Activated CD4-positive, alpha-beta memory T cell treated with anti-CD3 and anti-CD28 coated beads for 36 hours (primary cell): ENCODE data around the gene GATAD1. TPM values are rescaled to one million over a fixed set of nuclear protein-coding genes. Genes with fewer than 3 reads are reported as not detected.

Experiments used
- CTCF ChIA-PET: fragments of 350-600 bp; sonication (Branson Sonifier 250); formaldehyde crosslinking; loops from one replicate; lab custom pipeline; 2021; ENCODE audit warnings: antibody characterized with exemption, inconsistent platforms; lab: Charles Lee
- POLR2A ChIA-PET: fragments of 350-600 bp; sonication (Branson Sonifier 250); formaldehyde crosslinking; loops from one replicate; lab custom pipeline; 2021; ENCODE audit warnings: antibody characterized with exemption; lab: Charles Lee
- DNase-seq: peaks from one replicate; pipeline ENCODE4 v3.0.0-alpha.2; 2020
- H3K27ac Mint-ChIP-seq: one replicate; pipeline ENCODE4 v1.8.0; 2021; ENCODE audit warnings: mixed read lengths
- H3K27me3 Mint-ChIP-seq: one replicate; pipeline ENCODE4 v1.8.0; 2021; ENCODE audit warnings: mixed read lengths
- H3K36me3 Mint-ChIP-seq: one replicate; pipeline ENCODE4 v1.8.0; 2021; ENCODE audit warnings: mixed read lengths
- H3K4me1 Mint-ChIP-seq: one replicate; pipeline ENCODE4 v1.8.0; 2021; ENCODE audit warnings: low read depth, mixed read lengths
- H3K4me3 Mint-ChIP-seq: one replicate; pipeline ENCODE4 v1.8.0; 2021; ENCODE audit warnings: mild to moderate bottlenecking, mixed read lengths
- H3K9me3 Mint-ChIP-seq: one replicate; pipeline ENCODE4 v1.8.0; 2021; ENCODE audit warnings: mixed read lengths
- intact Hi-C: fragments of 100-400 bp; cut with micrococcal nuclease; formaldehyde crosslinking; loops from one replicate; pipeline ENCODE4 v1.15.1; 2023
- total RNA-seq, 2 experiments: library from RNA; stranded (reverse); gene quantifications; one replicate each; pipeline ENCODE4 v1.2.3, GENCODE V29; 2021

Gene GATAD1
- total RNA-seq, 2 experiments from 2014 or later = 19.4 to 21.2 TPM

DNA sequence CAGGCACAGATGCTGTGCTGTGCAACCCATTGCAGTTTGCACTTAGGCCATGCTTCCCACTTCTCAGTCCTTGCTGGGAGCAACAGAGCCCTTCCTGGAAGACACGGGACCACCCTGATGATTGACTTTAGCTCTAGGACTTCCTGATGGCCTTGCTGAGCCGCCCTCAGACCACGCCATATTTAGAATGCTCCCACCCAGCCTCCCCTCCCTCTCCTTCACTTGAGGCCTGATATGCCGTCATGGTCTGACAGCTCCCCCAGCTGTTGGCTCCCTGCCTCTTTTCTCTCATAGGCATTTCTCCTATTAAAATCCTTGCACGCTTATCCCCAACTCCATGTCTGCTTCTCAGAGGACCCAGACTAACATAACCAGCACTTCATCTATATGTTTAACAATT, 29.4 kb upstream of the GATAD1 start:
- DNase-seq = no peak

DNA sequence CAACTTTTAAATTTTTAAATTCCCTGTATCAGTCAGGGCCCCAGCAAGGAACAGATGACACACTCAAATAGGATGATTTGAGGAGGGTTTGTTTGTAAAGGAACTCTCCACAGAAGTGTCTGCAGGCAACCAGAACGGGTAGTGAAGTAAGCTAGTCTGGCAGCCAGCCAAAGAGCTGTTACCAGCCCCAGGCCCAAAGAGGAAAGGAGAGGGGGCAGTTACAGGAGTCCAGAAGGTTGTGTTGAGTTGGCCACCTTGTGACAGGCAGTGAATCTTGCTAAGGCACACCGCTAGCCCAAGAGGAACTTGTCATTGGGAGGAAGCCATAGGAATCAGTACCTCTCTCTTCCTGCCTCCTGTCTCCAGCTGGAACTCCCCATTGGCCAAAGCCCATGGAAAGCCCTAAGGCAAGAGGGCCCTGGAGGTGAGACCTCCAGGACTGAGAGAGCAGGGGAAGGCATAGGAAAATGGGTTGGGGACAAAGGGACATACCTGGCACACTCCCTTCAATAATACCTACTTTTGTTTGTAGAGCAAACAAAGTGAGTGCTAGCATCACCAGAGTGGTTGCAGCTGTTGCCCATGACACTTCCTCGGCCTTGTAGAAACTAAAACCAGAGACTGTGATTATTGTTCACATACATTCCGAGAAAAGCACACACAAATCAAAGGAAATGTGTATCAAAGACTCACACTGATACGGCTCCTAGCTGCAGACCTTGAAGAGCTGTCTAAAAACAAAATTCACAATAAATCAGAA, 25.4 kb upstream of the GATAD1 start:
- no peak overlapping the region for H3K27ac Mint-ChIP-seq
- H3K27me3 Mint-ChIP-seq = peaks cover 13% of the 10 kb centered on the region
- H3K4me1 Mint-ChIP-seq = peaks cover 10% of the 10 kb centered on the region
- ChIA-PET CTCF (interaction anchor here (7.4 kb wide), 1 partner anchor 25 kb away, joined by 125 read pairs; the partner anchor contains the start of gene GATAD1), POLR2A (no interaction called here)
- H3K4me3 Mint-ChIP-seq = no peak overlapping the region
- no peaks in the 10 kb centered on the region for H3K36me3 Mint-ChIP-seq
- H3K9me3 Mint-ChIP-seq = no peaks in the 10 kb centered on the region
- DNase-seq = no peak
- intact Hi-C loops = loop anchor here (5.0 kb wide), 1 partner anchor 635 kb away; no protein-coding TSS in a partner anchor

More for the DNA sequence above, 29.4 kb upstream of the GATAD1 start:
- Mint-ChIP-seq H3K27me3 (peaks cover 6% of the 10 kb centered on the region), H3K4me3 (no peak overlapping the region), H3K4me1 (no peaks in the 10 kb centered on the region), H3K36me3 (no peaks in the 10 kb centered on the region), H3K27ac (no peak overlapping the region), H3K9me3 (no peaks in the 10 kb centered on the region)
- intact Hi-C loops = no loop called here
- ChIA-PET CTCF (no interaction called here), POLR2A (no interaction called here)

DNA sequence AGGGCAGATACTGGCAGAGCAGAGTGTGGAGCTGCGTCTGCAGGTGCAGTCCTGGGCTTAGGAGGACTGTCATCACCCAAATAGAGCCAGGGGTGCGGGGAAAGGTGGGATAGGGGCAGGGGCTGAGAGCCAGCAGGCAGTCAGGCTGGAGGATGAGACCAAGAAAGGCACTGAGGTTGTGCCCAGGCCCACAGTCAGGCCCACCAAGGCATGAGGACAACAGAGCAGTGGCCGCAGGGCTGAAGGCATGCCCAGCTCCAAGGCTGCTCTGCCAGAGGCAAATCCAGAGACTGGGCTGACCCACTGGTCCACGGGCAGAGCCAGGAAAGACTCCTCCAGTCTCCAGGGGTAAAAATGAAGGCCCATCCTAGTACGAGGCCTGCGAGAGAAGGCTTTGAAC, 24.4 kb upstream of the GATAD1 start:
- Mint-ChIP-seq H3K4me3 (no peak overlapping the region), H3K27ac (no peak overlapping the region), H3K9me3 (no peaks in the 10 kb centered on the region), H3K4me1 (peaks cover 10% of the 10 kb centered on the region), H3K27me3 (peaks cover 16% of the 10 kb centered on the region), H3K36me3 (no peaks in the 10 kb centered on the region)
- DNase-seq = no peak
- ChIA-PET CTCF (interaction anchor here (3.3 to 7.4 kb wide), 2 partner anchors 8 to 24 kb away, joined by 33 to 125 read pairs; partner anchors contain the start of gene GATAD1), POLR2A (no interaction called here)
- intact Hi-C loops = loop anchor here (5.0 kb wide), 1 partner anchor 634 kb away; no protein-coding TSS in a partner anchor

DNA sequence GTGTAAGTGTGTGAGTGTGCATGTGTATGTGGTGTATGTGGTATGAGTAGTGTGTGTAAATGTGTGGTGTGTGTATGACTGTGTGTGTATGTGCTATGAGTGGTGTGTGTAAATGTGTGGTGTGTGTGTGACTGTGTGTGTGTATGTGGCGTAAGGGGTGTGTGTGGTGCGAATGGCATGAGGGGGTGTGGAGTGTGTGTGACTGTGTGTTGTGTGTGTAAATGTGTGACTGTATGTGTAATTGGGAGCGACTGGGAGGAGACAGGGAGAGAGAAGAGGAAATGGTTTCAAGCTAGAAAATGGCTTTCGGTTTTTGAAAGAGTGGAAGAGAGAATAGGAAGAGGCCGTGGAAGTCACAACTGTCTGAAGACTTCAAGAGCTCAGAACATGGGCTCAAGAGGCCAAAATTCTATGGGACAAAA, 23.6 kb upstream of the GATAD1 start:
- ChIA-PET POLR2A (no interaction called here), CTCF (interaction anchor here (0.7 to 7.4 kb wide), 20 partner anchors 9 to 620 kb away, joined by 3 to 125 read pairs (median 3); partner anchors contain the start of genes ANKIB1, GATAD1, KRIT1 and PEX1)
- Mint-ChIP-seq H3K4me1 (peaks cover 10% of the 10 kb centered on the region), H3K9me3 (no peaks in the 10 kb centered on the region), H3K27me3 (peaks cover 18% of the 10 kb centered on the region), H3K36me3 (no peaks in the 10 kb centered on the region), H3K27ac (no peak overlapping the region), H3K4me3 (peak overlapping the region; percentile 0)
- intact Hi-C loops = loop anchor here (1.0 to 5.0 kb wide), 4 partner anchors 24 to 634 kb away; partner anchors contain the start of genes GATAD1 and LRRD1
- DNase-seq = no peak

DNA sequence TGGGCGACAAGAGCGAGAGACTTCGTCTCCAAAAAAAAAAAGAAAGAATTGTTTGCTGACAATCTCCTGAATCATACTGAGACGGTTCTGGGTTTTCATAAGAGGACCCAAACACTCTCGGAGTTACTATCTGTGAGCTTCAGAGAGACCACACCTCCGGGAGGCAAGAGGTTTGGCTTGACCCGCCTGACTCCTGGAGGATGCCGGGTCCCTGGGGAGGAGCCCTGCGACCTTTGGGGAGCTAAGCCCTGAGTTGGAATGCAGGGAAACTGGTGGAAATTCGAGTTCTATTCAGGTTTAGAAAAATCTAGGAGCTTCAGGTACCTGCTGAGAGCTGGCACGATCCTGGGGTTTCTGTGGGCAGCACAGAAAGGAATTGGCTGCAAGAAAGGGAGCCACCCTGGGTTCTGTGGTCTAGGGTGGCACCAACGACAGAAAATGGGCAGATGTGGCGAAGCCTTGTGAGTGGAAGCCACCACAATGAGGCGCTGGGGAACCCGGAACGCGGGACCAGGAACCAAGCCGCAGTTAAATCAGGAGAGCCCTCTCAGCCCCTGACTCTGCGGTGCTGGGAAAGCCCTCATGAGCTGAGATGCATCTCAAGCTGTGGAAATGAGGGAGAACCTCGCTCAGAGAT, 21.9 kb upstream of the GATAD1 start:
- peak overlapping the region; percentile 28 for H3K4me3 Mint-ChIP-seq
- POLR2A ChIA-PET = interaction anchor here (0.6 to 1.1 kb wide), 3 partner anchors 22 to 38 kb away, joined by 3 read pairs; partner anchors contain the start of gene GATAD1
- no peaks in the 10 kb centered on the region for H3K36me3 Mint-ChIP-seq

DNA sequence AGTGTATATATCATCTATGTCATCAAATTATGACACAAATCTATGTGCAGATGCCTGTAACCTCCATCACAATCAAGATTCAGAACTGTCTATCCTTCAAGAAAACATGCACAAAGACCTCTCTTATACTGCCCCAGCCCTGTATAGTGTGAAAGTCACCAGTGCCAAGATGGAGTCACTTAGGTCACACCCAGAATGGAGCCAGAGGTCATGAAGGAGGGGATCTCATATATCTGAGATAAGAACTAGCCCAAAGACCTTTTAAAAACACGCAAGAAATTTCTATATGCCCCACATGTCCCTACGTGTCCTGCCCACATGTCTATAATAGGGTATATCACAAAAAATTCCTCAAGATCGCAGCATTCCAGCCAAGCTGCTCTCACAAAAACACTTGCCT, 20.1 kb upstream of the GATAD1 start:
- Mint-ChIP-seq H3K27ac (no peak overlapping the region), H3K9me3 (no peaks in the 10 kb centered on the region), H3K4me3 (no peak overlapping the region), H3K36me3 (no peaks in the 10 kb centered on the region), H3K27me3 (peaks cover 20% of the 10 kb centered on the region), H3K4me1 (peaks cover 10% of the 10 kb centered on the region)
- CTCF ChIA-PET = interaction anchor here (1.3 to 7.4 kb wide), 2 partner anchors 19 to 101 kb away, joined by 4 to 125 read pairs; partner anchors contain the start of genes GATAD1, PEX1 and RBM48
- intact Hi-C loops = no loop called here
- POLR2A ChIA-PET = no interaction called here
- no peak for DNase-seq

More for the DNA sequence above, 21.9 kb upstream of the GATAD1 start:
- intact Hi-C loops = no loop called here
- Mint-ChIP-seq H3K27ac (no peak overlapping the region), H3K9me3 (no peaks in the 10 kb centered on the region), H3K27me3 (peaks cover 21% of the 10 kb centered on the region), H3K4me1 (peaks cover 10% of the 10 kb centered on the region)
- CTCF ChIA-PET = interaction anchor here (0.7 to 7.4 kb wide), 8 partner anchors 11 to 545 kb away, joined by 3 to 125 read pairs (median 4); partner anchors contain the start of genes GATAD1 and MTERF1
- peak; percentile 20 for DNase-seq

DNA sequence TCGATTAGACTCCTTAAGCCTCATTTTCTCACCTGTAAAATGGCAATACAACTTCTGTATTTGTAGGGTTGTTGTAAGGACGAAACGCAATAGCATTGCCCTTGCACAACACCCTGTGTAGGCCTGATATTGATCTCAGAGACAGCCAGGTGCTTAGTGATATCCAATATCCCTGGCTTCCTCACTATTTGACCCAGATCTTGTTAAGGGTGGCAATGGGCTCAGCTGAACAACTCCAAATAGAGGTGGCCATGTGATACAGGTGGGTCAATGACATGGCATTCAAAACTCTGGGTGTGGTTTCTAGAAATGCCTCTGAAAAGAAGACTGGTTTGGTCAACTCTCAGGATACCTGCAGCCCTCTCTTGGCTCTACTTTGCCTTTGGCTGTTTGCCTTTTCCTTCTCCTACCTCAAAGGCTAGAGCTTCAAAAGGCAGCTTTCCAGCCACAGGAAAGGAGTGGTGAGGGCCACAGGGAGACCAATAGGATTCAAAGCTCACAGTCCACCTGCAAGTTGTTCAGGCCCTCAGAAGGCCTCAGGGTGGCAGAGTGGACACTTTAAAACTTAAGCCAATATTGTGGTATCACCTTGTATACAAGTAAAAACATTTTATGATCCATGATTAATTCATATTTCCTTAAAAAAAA, 14.9 kb upstream of the GATAD1 start:
- intact Hi-C loops = no loop called here
- Mint-ChIP-seq H3K4me1 (no peaks in the 10 kb centered on the region), H3K27ac (no peak overlapping the region), H3K4me3 (no peak overlapping the region), H3K27me3 (peaks cover 6% of the 10 kb centered on the region), H3K9me3 (no peaks in the 10 kb centered on the region), H3K36me3 (no peaks in the 10 kb centered on the region)
- POLR2A ChIA-PET = no interaction called here
- CTCF ChIA-PET = no interaction called here
- DNase-seq = no peak

DNA sequence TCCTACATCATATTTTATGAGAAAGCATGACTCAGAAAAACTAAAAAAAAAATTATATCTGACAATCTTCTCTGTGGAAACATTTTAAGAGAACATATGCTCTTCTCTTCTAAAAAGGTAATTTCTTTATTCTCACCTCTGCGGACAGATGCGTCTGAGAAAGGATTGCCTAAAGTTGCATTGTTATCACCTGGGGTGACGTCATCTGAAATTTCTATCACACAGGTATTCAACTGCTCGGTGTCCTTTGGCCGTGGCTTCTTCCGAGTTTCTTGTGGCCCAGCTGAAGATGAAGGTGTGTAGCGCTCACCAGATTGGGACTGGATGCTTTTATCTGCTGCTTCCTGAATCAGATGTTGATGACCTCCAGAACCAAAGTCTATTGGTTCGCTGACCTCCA, 14.3 kb upstream of the GATAD1 start:
- ChIA-PET POLR2A (no interaction called here), CTCF (interaction anchor here (0.6 kb wide), 1 partner anchor 15 kb away, joined by 3 read pairs; the partner anchor contains the start of gene GATAD1)
- Mint-ChIP-seq H3K27me3 (peaks cover 6% of the 10 kb centered on the region), H3K9me3 (no peaks in the 10 kb centered on the region), H3K27ac (no peak overlapping the region), H3K4me1 (no peaks in the 10 kb centered on the region), H3K36me3 (no peaks in the 10 kb centered on the region), H3K4me3 (no peak overlapping the region)
- intact Hi-C loops = no loop called here
- no peak for DNase-seq

DNA sequence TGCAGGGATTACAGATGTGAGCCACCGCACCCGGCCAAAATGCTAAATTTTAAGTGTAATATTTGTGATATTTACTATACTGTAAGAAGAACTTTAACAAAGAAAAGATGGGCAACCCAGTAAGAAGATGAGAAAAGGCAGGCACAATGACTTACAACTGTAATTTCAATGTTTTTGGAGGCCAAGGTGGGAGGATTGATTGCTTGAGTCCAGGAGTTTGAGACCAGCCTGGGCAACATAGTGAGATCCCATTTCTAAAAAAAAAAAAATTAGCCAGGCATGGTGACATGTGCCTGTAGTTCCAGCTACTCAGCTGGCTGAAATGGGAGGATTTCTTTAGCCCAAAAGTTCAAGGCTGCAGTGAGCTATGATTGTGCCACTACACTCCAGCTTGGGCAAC, 11.7 kb upstream of the GATAD1 start:
- no peaks in the 10 kb centered on the region for H3K36me3 Mint-ChIP-seq
- H3K4me3 Mint-ChIP-seq = no peak overlapping the region
- no peaks in the 10 kb centered on the region for H3K4me1 Mint-ChIP-seq
- H3K27ac Mint-ChIP-seq = no peak overlapping the region
- CTCF ChIA-PET = no interaction called here
- POLR2A ChIA-PET = no interaction called here
- no peaks in the 10 kb centered on the region for H3K9me3 Mint-ChIP-seq
- intact Hi-C loops = no loop called here
- DNase-seq = no peak
- peaks cover 2% of the 10 kb centered on the region for H3K27me3 Mint-ChIP-seq

DNA sequence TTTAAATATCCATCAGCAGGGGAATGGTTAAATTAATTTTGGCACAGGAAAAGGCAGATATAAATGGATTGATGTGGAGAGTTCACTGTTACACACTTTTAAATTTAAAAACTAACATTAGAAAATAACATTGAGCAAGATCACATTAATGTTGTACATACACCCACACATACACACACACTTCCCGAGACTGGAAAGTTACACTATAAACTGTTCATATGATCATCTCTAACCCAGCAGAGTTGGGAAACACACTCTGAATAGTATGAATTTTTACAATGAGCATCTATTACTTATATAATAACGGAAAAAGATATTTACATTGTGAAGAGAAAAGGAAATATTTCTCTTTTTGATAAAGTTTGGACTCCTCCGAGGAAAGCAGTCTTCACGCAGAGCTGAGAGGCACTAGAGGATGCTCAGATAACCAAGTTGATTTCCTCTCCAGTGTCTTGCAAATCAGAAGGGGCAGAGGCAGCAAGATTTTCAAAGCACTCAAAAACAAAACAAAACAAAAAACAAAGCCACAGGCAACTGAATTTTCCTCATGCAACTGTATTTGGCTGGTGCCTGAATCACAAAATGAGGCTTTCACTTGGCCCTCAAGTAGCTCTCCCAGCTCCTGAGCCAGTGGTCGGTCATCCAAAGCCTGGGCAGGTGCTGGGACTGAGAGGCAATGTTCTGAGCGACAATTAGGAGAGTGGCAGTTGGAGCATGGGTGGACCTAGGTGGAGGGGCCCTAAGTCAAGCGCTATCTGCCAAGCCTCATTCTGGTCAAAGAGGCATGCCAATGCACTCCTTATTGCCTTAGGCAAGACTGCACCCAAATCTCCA, 10.5 kb upstream of the GATAD1 start:
- Mint-ChIP-seq H3K4me3 (no peak overlapping the region), H3K36me3 (no peaks in the 10 kb centered on the region), H3K27ac (no peak overlapping the region), H3K4me1 (no peaks in the 10 kb centered on the region), H3K9me3 (no peaks in the 10 kb centered on the region), H3K27me3 (no peaks in the 10 kb centered on the region)
- no peak for DNase-seq
- intact Hi-C loops = no loop called here
- CTCF ChIA-PET = no interaction called here
- POLR2A ChIA-PET = no interaction called here

DNA sequence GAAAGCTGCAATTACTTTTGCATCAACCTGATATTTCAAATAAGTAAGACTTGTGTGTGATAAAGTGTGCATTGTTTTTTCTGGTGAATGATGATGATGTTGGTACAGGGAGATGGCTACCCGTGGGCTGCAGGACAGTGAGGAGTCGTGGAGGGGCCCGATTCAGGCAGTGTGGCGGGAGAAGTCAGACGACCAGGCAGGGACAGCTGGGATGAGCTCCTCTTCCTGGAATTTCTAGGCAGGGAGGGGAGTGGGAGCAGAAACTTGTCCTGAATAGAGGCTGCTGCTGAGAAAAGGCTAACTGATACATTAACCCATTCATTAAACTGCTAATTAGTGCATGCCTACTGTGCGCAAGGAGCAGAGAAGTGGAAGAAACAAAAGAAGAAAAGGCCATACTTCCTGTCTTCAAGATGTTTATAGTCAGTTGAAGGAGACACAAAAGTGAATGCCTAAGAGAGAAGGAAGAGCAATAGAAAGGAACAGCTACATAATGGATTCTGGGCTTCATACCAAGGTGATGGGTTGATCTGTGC, 9.3 kb upstream of the GATAD1 start:
- intact Hi-C loops = no loop called here
- H3K4me1 Mint-ChIP-seq = no peaks in the 10 kb centered on the region
- no peak overlapping the region for H3K27ac Mint-ChIP-seq
- CTCF ChIA-PET = no interaction called here
- no peak for DNase-seq
- H3K9me3 Mint-ChIP-seq = no peaks in the 10 kb centered on the region
- H3K27me3 Mint-ChIP-seq = no peaks in the 10 kb centered on the region
- POLR2A ChIA-PET = no interaction called here
- no peak overlapping the region for H3K4me3 Mint-ChIP-seq
- no peaks in the 10 kb centered on the region for H3K36me3 Mint-ChIP-seq
